Neural cell (in vitro differentiated cells): ENCODE measurements around the gene PLCH1. TPM values are rescaled to one million over a fixed set of nuclear protein-coding genes. Genes with fewer than 3 reads are reported as not detected.

Experiments used
- H2AFZ ChIP-seq: fragments of 200-600, 300-800 bp; sonication (generic), shearing (Covaris generic); 2 replicates; pipeline ENCODE4 v1.6.0; 2014; ENCODE audit warnings: low read depth, mild to moderate bottlenecking, antibody characterized with exemption, low read length, moderate library complexity
- H3F3A ChIP-seq: fragments of 200-600 bp; shearing (Covaris generic); 2 replicates; pipeline ENCODE4 v1.6.1; 2016; ENCODE audit warnings: mild to moderate bottlenecking, moderate library complexity, mixed read lengths, antibody characterized with exemption, low read length; ENCODE audit not compliant: insufficient read depth, poor library complexity, severe bottlenecking
- H3K27ac ChIP-seq: fragments of 200-600, 300-800 bp; sonication (generic), shearing (Covaris generic); 2 replicates; pipeline ENCODE4 v1.5.1; 2014; ENCODE audit warnings: mild to moderate bottlenecking, low read length, moderate library complexity
- H3K27me3 ChIP-seq: fragments of 300-800, 200-600 bp; sonication (generic), shearing (Covaris generic); 2 replicates; pipeline ENCODE4 v1.6.0; 2014; ENCODE audit warnings: mild to moderate bottlenecking, low read depth, low read length, moderate library complexity; ENCODE audit not compliant: insufficient read depth
- H3K36me3 ChIP-seq: fragments of 300-800, 200-600 bp; sonication (generic), shearing (Covaris generic); 2 replicates; pipeline ENCODE4 v1.5.1; 2014; ENCODE audit warnings: mild to moderate bottlenecking, antibody characterized with exemption, low read length, moderate library complexity; ENCODE audit not compliant: insufficient read depth
- H3K4me2 ChIP-seq: fragments of 300-800, 200-600 bp; sonication (generic), shearing (Covaris generic); 2 replicates; pipeline ENCODE4 v1.6.0; 2014; ENCODE audit warnings: mild to moderate bottlenecking, low read length
- H3K4me3 ChIP-seq: fragments of 300-800, 200-600 bp; sonication (generic), shearing (Covaris generic); 2 replicates; pipeline ENCODE4 v1.5.1; 2014; ENCODE audit warnings: mild to moderate bottlenecking, low read length, moderate library complexity
- H3K79me2 ChIP-seq: fragments of 200-600 bp; shearing (Covaris generic); replicated peaks from 2 replicates; pipeline ENCODE4 v1.6.0; 2014; ENCODE audit warnings: mild to moderate bottlenecking, low read length, moderate library complexity; ENCODE audit not compliant: insufficient read depth
- H3K9ac ChIP-seq: fragments of 300-800, 200-600 bp; sonication (generic), shearing (Covaris generic); 2 replicates; pipeline ENCODE4 v1.6.1; 2016; ENCODE audit warnings: mild to moderate bottlenecking, low read length, mixed read lengths
- H3K9me2 ChIP-seq: fragments of 200-600 bp; shearing (Covaris generic); 2 replicates; pipeline ENCODE4 v1.6.1; 2016; ENCODE audit warnings: mild to moderate bottlenecking, low read length, mixed read lengths; ENCODE audit not compliant: insufficient read depth
- H3K9me3 ChIP-seq: fragments of 200-600, 300-800 bp; sonication (generic), shearing (Covaris generic); 2 replicates; pipeline ENCODE4 v1.6.1; 2016; ENCODE audit warnings: mild to moderate bottlenecking, mixed run types, low read length, moderate library complexity, mixed read lengths
- H4K20me1 ChIP-seq: fragments of 200-600 bp; shearing (Covaris generic); 2 replicates; pipeline ENCODE4 v1.6.1; 2016; ENCODE audit warnings: mild to moderate bottlenecking, mixed run types; ENCODE audit not compliant: insufficient read depth
- CTCF ChIP-seq: fragments of 450-650 bp; IDR thresholded peaks from 2 replicates; pipeline ENCODE4 v1.5.1; 2014; ENCODE audit warnings: antibody characterized with exemption, mild to moderate bottlenecking, moderate library complexity; ENCODE audit not compliant: poor library complexity, severe bottlenecking
- EP300 ChIP-seq: fragments of 450-650 bp; conservative IDR thresholded peaks from 2 replicates; pipeline ENCODE4 v1.6.1; 2014; ENCODE audit warnings: antibody characterized with exemption, mild to moderate bottlenecking, moderate library complexity; ENCODE audit not compliant: poor library complexity, severe bottlenecking
- EZH2 ChIP-seq: fragments of 200-600, 300-800 bp; shearing (Covaris generic), sonication (generic); IDR thresholded peaks from 2 replicates; pipeline ENCODE4 v1.6.1; 2014; ENCODE audit warnings: antibody characterized with exemption, low read length, borderline replicate concordance, mild to moderate bottlenecking; ENCODE audit not compliant: insufficient read depth, poor library complexity, severe bottlenecking
- MXI1 ChIP-seq: fragments of 450-650 bp; conservative IDR thresholded peaks from 2 replicates; pipeline ENCODE4 v1.6.1; 2014; ENCODE audit warnings: antibody characterized with exemption, mild to moderate bottlenecking; ENCODE audit not compliant: poor library complexity, severe bottlenecking
- POLR2AphosphoS5 ChIP-seq: IDR thresholded peaks from 2 replicates; pipeline ENCODE4 v1.6.1; 2012
- RAD21 ChIP-seq: fragments of 450-650 bp; conservative IDR thresholded peaks from 2 replicates; pipeline ENCODE4 v1.6.1; 2014; ENCODE audit warnings: antibody characterized with exemption, mild to moderate bottlenecking, moderate library complexity
- REST ChIP-seq: IDR thresholded peaks from 2 replicates; pipeline ENCODE4 v1.6.1; 2012; ENCODE audit warnings: borderline replicate concordance
- SMC3 ChIP-seq: fragments of 450-650 bp; conservative IDR thresholded peaks from 2 replicates; pipeline ENCODE4 v1.6.1; 2014; ENCODE audit warnings: antibody characterized with exemption, mild to moderate bottlenecking, moderate library complexity; ENCODE audit not compliant: poor library complexity
- TAF1 ChIP-seq: IDR thresholded peaks from 2 replicates; pipeline ENCODE4 v1.6.1; 2012; ENCODE audit warnings: low read depth
- polyA plus RNA-seq: library from polyadenylated mRNA; depleted of rRNA; stranded (reverse); fragments of >200 nt; gene quantifications from 2 replicates; pipeline ENCODE4 v1.2.3, GENCODE V29; 2014

The PLCH1 gene
- polyA plus RNA-seq, 1 donor from 2014 or later, result 13.5 TPM

- H3K27me3 ChIP-seq, result no peaks in the 10 kb centered on the region
- H4K20me1 ChIP-seq, result no peaks in the 10 kb centered on the region
- H3K4me2 ChIP-seq, result no peak overlapping the region
- no peak overlapping the region for H3K4me3 ChIP-seq
- TF ChIP-seq CTCF (no peak), POLR2AphosphoS5 (no peak), EZH2 (no peak), REST (no peak), MXI1 (no peak), SMC3 (no peak), EP300 (no peak), RAD21 (no peak), TAF1 (no peak)
- no peaks in the 10 kb centered on the region for H3K9me3 ChIP-seq
- no peak overlapping the region for H3K27ac ChIP-seq
- H3K36me3 ChIP-seq, result no peaks in the 10 kb centered on the region
- H3K9ac ChIP-seq, result no peak overlapping the region
- H3F3A ChIP-seq, result no peaks in the 10 kb centered on the region
- H2AFZ ChIP-seq, result no peak overlapping the region
- no peaks in the 10 kb centered on the region for H3K79me2 ChIP-seq
- no peaks in the 10 kb centered on the region for H3K9me2 ChIP-seq
Measured at GRCh38 chr3:155780291-155780690, 35.4 kb upstream of the PLCH1 start.

GRCh38 chr3:155778462-155778861, 33.6 kb upstream of the PLCH1 start:
- Histone ChIP-seq H3K27ac (no peak overlapping the region), H3K9me2 (no peaks in the 10 kb centered on the region), H3K9me3 (no peaks in the 10 kb centered on the region), H3K9ac (no peak overlapping the region), H3K36me3 (no peaks in the 10 kb centered on the region), H4K20me1 (no peaks in the 10 kb centered on the region), H3K79me2 (no peaks in the 10 kb centered on the region), H3F3A (no peaks in the 10 kb centered on the region), H2AFZ (no peak overlapping the region), H3K4me2 (no peak overlapping the region), H3K4me3 (no peak overlapping the region), H3K27me3 (no peaks in the 10 kb centered on the region)
- no peak for TF ChIP-seq POLR2AphosphoS5
- no peak for TF ChIP-seq MXI1
- no peak for TF ChIP-seq SMC3
- no peak for TF ChIP-seq EZH2
- no peak for TF ChIP-seq EP300
- TF ChIP-seq REST, result no peak
- TF ChIP-seq CTCF, result no peak
- TF ChIP-seq RAD21, result no peak
- no peak for TF ChIP-seq TAF1
